Measurements from ENCODE around the gene DMD. TPM values are rescaled to one million over a fixed set of nuclear protein-coding genes. Genes with fewer than 3 reads are reported as not detected.

The DMD gene
- total RNA-seq, 1 donor from 2014 or later: 30.6 TPM

DNA sequence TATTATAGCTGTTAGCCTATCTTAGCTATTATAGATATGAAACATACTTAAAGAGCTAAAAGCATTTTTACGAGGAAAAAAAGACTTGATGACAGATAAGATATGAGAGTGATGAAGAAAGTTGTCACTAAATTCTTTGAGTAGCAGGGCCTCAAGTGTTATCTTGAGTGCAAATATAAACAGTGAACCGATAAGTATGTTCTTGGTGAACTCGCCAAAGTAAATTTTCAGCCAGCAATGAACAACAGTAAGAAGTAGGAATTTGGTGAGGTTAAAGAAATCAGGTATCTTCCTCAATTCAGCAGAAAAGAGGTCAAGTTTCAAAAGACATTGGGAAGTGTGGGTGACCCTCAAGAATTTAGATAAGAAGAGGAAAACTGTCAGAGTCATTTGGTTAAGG, 1667.7 kb downstream of the DMD start:
- peaks cover 9% of the 10 kb centered on the region for H3K9me3 Mint-ChIP-seq

DNA sequence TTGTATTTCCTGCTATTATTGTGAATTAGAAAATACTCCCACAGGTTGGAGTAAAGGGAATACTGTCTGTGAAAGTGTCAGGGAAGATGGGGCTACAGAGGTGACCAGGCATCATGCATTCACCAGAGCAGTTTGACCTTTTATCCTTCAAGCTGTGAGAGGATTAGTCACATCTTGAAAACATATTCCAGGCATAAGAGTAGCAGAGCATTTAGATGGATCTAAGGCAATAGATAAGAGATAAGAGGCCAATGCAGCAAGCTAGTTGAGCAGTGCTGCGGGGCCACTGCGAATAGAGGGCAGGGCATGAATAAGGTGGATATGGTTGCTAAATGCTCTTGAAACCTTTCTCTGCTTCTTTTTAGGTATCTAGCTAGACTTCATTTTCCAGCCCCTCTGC, 1668.8 kb downstream of the DMD start:
- Mint-ChIP-seq H3K36me3 (peaks cover 1% of the 10 kb centered on the region), H3K4me1 (peaks cover 4% of the 10 kb centered on the region), H3K27ac (no peak overlapping the region), H3K4me3 (no peak overlapping the region), H3K27me3 (ENCODE audit: insufficient read depth, low read depth) (no peaks in the 10 kb centered on the region), H3K9me3 (peaks cover 9% of the 10 kb centered on the region)
- H3K9me3 ChIP-seq (ENCODE audit: low read depth): no peaks in the 10 kb centered on the region
- H3K27ac ChIP-seq: no peak overlapping the region
- no peaks in the 10 kb centered on the region for H3K36me3 ChIP-seq
- H3F3A ChIP-seq (ENCODE audit: low read depth): no peaks in the 10 kb centered on the region
- no peak overlapping the region for H3K4me3 ChIP-seq
- no peak overlapping the region for H3K9ac ChIP-seq
- no peaks in the 10 kb centered on the region for H3K79me2 ChIP-seq (ENCODE audit: low read depth)
- H2AFZ ChIP-seq (replicated peaks): no peak overlapping the region
- no peaks in the 10 kb centered on the region for H4K20me1 ChIP-seq (ENCODE audit: low read depth)
- H3K4me2 ChIP-seq: no peak overlapping the region
- H3K4me1 ChIP-seq: no peaks in the 10 kb centered on the region
- TF ChIP-seq, protein P1, sequence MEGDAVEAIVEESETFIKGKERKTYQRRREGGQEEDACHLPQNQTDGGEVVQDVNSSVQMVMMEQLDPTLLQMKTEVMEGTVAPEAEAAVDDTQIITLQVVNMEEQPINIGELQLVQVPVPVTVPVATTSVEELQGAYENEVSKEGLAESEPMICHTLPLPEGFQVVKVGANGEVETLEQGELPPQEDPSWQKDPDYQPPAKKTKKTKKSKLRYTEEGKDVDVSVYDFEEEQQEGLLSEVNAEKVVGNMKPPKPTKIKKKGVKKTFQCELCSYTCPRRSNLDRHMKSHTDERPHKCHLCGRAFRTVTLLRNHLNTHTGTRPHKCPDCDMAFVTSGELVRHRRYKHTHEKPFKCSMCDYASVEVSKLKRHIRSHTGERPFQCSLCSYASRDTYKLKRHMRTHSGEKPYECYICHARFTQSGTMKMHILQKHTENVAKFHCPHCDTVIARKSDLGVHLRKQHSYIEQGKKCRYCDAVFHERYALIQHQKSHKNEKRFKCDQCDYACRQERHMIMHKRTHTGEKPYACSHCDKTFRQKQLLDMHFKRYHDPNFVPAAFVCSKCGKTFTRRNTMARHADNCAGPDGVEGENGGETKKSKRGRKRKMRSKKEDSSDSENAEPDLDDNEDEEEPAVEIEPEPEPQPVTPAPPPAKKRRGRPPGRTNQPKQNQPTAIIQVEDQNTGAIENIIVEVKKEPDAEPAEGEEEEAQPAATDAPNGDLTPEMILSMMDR (IDR thresholded peaks at IDR 0.05): no peak
- TF ChIP-seq EZH2phosphoT487 (IDR thresholded peaks at IDR 0.05) (no peak), EZH2 (IDR thresholded peaks at IDR 0.05) (no peak)
- DNase-seq (ENCODE audit: low spot score): no peak
- no peaks in the 10 kb centered on the region for H3K27me3 ChIP-seq

More for the DNA sequence above, 1667.7 kb downstream of the DMD start:
- Mint-ChIP-seq H3K4me3 (no peak overlapping the region), H3K27me3 (ENCODE audit: insufficient read depth, low read depth) (no peaks in the 10 kb centered on the region), H3K27ac (no peak overlapping the region), H3K4me1 (peaks cover 4% of the 10 kb centered on the region), H3K36me3 (peaks cover 1% of the 10 kb centered on the region)
- H3K36me3 ChIP-seq: no peaks in the 10 kb centered on the region
- no peak overlapping the region for H2AFZ ChIP-seq (replicated peaks)
- H3K9me3 ChIP-seq (ENCODE audit: low read depth): no peaks in the 10 kb centered on the region
- no peaks in the 10 kb centered on the region for H3K4me1 ChIP-seq
- no peak for TF ChIP-seq EZH2phosphoT487 (IDR thresholded peaks at IDR 0.05)
- TF ChIP-seq, protein P1 (IDR thresholded peaks at IDR 0.05): no peak
- no peak for TF ChIP-seq EZH2 (IDR thresholded peaks at IDR 0.05)
- H3K27me3 ChIP-seq: no peaks in the 10 kb centered on the region
- H3F3A ChIP-seq (ENCODE audit: low read depth): no peaks in the 10 kb centered on the region
- no peak overlapping the region for H3K4me3 ChIP-seq
- no peak for DNase-seq (ENCODE audit: low spot score)
- no peak overlapping the region for H3K4me2 ChIP-seq
- no peak overlapping the region for H3K27ac ChIP-seq
- H4K20me1 ChIP-seq (ENCODE audit: low read depth): no peaks in the 10 kb centered on the region
- H3K79me2 ChIP-seq (ENCODE audit: low read depth): no peaks in the 10 kb centered on the region
- H3K9ac ChIP-seq: no peak overlapping the region

DNA sequence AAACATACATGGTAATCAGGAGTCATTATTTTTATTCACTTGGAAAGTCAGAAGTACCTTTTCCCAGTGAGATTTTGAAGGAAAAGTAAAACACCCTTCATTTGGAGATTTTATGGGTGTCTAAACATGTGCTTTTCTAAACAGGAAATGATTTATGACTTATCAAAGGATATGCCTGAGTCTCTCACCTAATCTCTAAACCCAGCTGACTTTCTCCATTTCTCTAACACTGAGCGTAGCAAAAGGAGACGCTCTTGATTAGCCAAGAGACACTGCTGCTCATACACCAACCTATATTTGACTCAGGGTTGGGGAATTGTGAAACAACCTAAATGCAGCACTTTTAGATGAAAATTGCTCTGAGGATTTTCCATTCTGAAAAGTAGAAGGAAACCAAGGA, 1671.0 kb downstream of the DMD start:
- no peak overlapping the region for H3K4me2 ChIP-seq
- no peak overlapping the region for H3K27ac ChIP-seq
- no peaks in the 10 kb centered on the region for H3K79me2 ChIP-seq (ENCODE audit: low read depth)
- no peak for DNase-seq (ENCODE audit: low spot score)
- no peak overlapping the region for H3K9ac ChIP-seq
- no peak overlapping the region for H2AFZ ChIP-seq (replicated peaks)
- H3K9me3 ChIP-seq (ENCODE audit: low read depth): no peaks in the 10 kb centered on the region
- Mint-ChIP-seq H3K4me3 (no peak overlapping the region), H3K27me3 (ENCODE audit: insufficient read depth, low read depth) (no peaks in the 10 kb centered on the region), H3K4me1 (no peaks in the 10 kb centered on the region), H3K27ac (no peak overlapping the region), H3K36me3 (peaks cover 1% of the 10 kb centered on the region), H3K9me3 (peaks cover 12% of the 10 kb centered on the region)
- TF ChIP-seq, protein P1 (IDR thresholded peaks at IDR 0.05): no peak
- TF ChIP-seq EZH2 (IDR thresholded peaks at IDR 0.05): no peak
- no peak for TF ChIP-seq EZH2phosphoT487 (IDR thresholded peaks at IDR 0.05)
- H3K27me3 ChIP-seq: no peaks in the 10 kb centered on the region
- no peaks in the 10 kb centered on the region for H3K4me1 ChIP-seq
- no peaks in the 10 kb centered on the region for H3K36me3 ChIP-seq
- no peak overlapping the region for H3K4me3 ChIP-seq
- H3F3A ChIP-seq (ENCODE audit: low read depth): no peaks in the 10 kb centered on the region
- H4K20me1 ChIP-seq (ENCODE audit: low read depth): no peaks in the 10 kb centered on the region

Measured in neural progenitor cell (in vitro differentiated cells).